IMR-90 (cell line): Measurements from ENCODE around the gene MIER3. TPM values are rescaled to one million over a fixed set of nuclear protein-coding genes. Genes with fewer than 3 reads are reported as not detected.

Source experiments
- ATAC-seq: fragments of 200-7000 bp; cut with Tn5 transposase; 2 replicates; pipeline ENCODE4 v1.9.1; 2020; ENCODE audit warnings: low read depth, mild to moderate bottlenecking, moderate library complexity
- BruUV-seq: library from RNA; stranded (reverse); fragments of 400-500 nt; replicated peaks from 2 replicates; lab custom pipeline; 2021; lab: Mats Ljungman, UMichigan
- CTCF ChIA-PET: fragments of 300-600 bp; formaldehyde crosslinking; extraction: SDS; loops from one replicate; lab custom pipeline; 2021; ENCODE audit warnings: antibody characterized with exemption; lab: Yijun Ruan, JAX
- POLR2A ChIA-PET: fragments of 300-600 bp; sonication (Branson Sonifier 250); formaldehyde crosslinking; loops from one replicate; lab custom pipeline; 2022; ENCODE audit warnings: antibody characterized with exemption; ENCODE audit not compliant: unreplicated experiment; lab: Charles Lee
- DNase-seq: peaks from one replicate; pipeline ENCODE4 v3.0.0; 2013
- H2AFZ ChIP-seq: replicated peaks from 2 replicates; pipeline ENCODE3; 2013; ENCODE audit warnings: low read length, mild to moderate bottlenecking; ENCODE audit not compliant: poor library complexity
- H2AK5ac ChIP-seq: 2 replicates; pipeline ENCODE4 v1.6.1; 2013; ENCODE audit warnings: low read depth, low read length, inconsistent platforms
- H2AK9ac ChIP-seq: replicated peaks from 2 replicates; pipeline ENCODE3; 2013; ENCODE audit warnings: mild to moderate bottlenecking, low read depth, low read length, moderate library complexity; ENCODE audit not compliant: poor library complexity
- H2BK120ac ChIP-seq: 2 replicates; pipeline ENCODE4 v1.6.1; 2013; ENCODE audit warnings: low read depth, low read length, inconsistent platforms
- H2BK15ac ChIP-seq: 3 replicates; pipeline ENCODE4 v1.6.1; 2013; ENCODE audit warnings: low read depth, low read length, inconsistent platforms
- H2BK20ac ChIP-seq: 2 replicates; pipeline ENCODE4 v1.6.1; 2013; ENCODE audit warnings: low read depth, mild to moderate bottlenecking, inconsistent platforms, low read length, moderate library complexity
- H2BK5ac ChIP-seq: 2 replicates; pipeline ENCODE4 v1.6.1; 2013; ENCODE audit warnings: mild to moderate bottlenecking, low read depth, low read length, inconsistent platforms; ENCODE audit not compliant: poor library complexity, severe bottlenecking
- H3K14ac ChIP-seq: replicated peaks from 2 replicates; pipeline ENCODE4 v1.6.1; 2013; ENCODE audit warnings: low read depth, low read length, inconsistent platforms
- H3K18ac ChIP-seq: 2 replicates; pipeline ENCODE4 v1.6.1; 2013; ENCODE audit warnings: low read depth, low read length, control low read depth
- H3K23ac ChIP-seq: 2 replicates; pipeline ENCODE4 v1.6.1; 2013; ENCODE audit warnings: low read depth, low read length, inconsistent platforms
- H3K27ac ChIP-seq: 2 replicates; pipeline ENCODE4 v1.5.1; 2013; ENCODE audit warnings: mild to moderate bottlenecking, control low read depth, low read length; ENCODE audit not compliant: insufficient read depth
- H3K27me3 ChIP-seq: 2 replicates; pipeline ENCODE4 v1.6.1; 2013; ENCODE audit warnings: low read length; ENCODE audit not compliant: control insufficient read depth, insufficient read depth
- H3K36me3 ChIP-seq: 2 replicates; pipeline ENCODE4 v1.6.1; 2013; ENCODE audit warnings: low read length, mixed read lengths; ENCODE audit not compliant: control insufficient read depth, insufficient read depth
- H3K4ac ChIP-seq: 2 replicates; pipeline ENCODE4 v1.6.1; 2013; ENCODE audit warnings: low read depth, low read length, inconsistent platforms
- H3K4me1 ChIP-seq: 2 replicates; pipeline ENCODE4 v1.6.1; 2013; ENCODE audit warnings: low read length, mixed read lengths; ENCODE audit not compliant: control insufficient read depth, insufficient read depth
- H3K4me2 ChIP-seq: 2 replicates; pipeline ENCODE4 v1.6.1; 2013; ENCODE audit warnings: low read depth, mild to moderate bottlenecking, control low read depth, low read length, moderate library complexity
- H3K4me3 ChIP-seq: 2 replicates; pipeline ENCODE4 v1.5.1; 2013; ENCODE audit warnings: low read depth, mild to moderate bottlenecking, control low read depth, low read length, moderate library complexity; ENCODE audit not compliant: insufficient read depth
- H3K56ac ChIP-seq: 2 replicates; pipeline ENCODE4 v1.6.1; 2013; ENCODE audit warnings: low read length, inconsistent platforms; ENCODE audit not compliant: insufficient read depth; ENCODE audit errors: extremely low read depth
- H3K79me1 ChIP-seq, 2 experiments: 2 replicates each; pipeline ENCODE4 v1.6.1; 2013; ENCODE audit warnings: low read length in 2 of 2, inconsistent platforms in 1 of 2, low read depth in 1 of 2
- H3K9ac ChIP-seq: 2 replicates; pipeline ENCODE4 v1.6.1; 2013; ENCODE audit warnings: low read depth, low read length, control low read depth
- H3K9me1 ChIP-seq: 2 replicates; pipeline ENCODE4 v1.6.1; 2013; ENCODE audit warnings: low read length, inconsistent platforms; ENCODE audit not compliant: insufficient read depth
- H3K9me3 ChIP-seq: 2 replicates; pipeline ENCODE4 v1.6.1; 2013; ENCODE audit warnings: low read length; ENCODE audit not compliant: control insufficient read depth, insufficient read depth
- H4K20me1 ChIP-seq: 2 replicates; pipeline ENCODE4 v1.6.1; 2013; ENCODE audit warnings: low read length, inconsistent platforms; ENCODE audit not compliant: insufficient read depth
- H4K5ac ChIP-seq: 2 replicates; pipeline ENCODE4 v1.6.1; 2013; ENCODE audit warnings: mild to moderate bottlenecking, low read depth, low read length, control low read depth
- H4K8ac ChIP-seq, 2 experiments: 2 replicates each; pipeline ENCODE4 v1.6.1; 2013; ENCODE audit warnings: low read depth in 2 of 2, low read length in 2 of 2, control low read depth in 1 of 2, inconsistent platforms in 1 of 2
- H4K91ac ChIP-seq: 2 replicates; pipeline ENCODE4 v1.6.1; 2013; ENCODE audit warnings: low read depth, low read length, inconsistent platforms; ENCODE audit not compliant: insufficient read depth
- BHLHE40 ChIP-seq: fragments of 150-350 bp; IDR thresholded peaks from 2 replicates; pipeline ENCODE4 v1.6.1; 2016; ENCODE audit warnings: mild to moderate bottlenecking, low read depth, low read length
- FOS ChIP-seq: fragments of 150-350 bp; IDR thresholded peaks from 2 replicates; pipeline ENCODE4 v1.6.1; 2016; ENCODE audit warnings: low read depth, low read length
- MAFK ChIP-seq: IDR thresholded peaks from 2 replicates; pipeline ENCODE4 v1.6.1; 2012; ENCODE audit warnings: low read depth, low read length, improper control_type of control experiment
- USF2 ChIP-seq: fragments of 150-350 bp; IDR thresholded peaks from 2 replicates; pipeline ENCODE4 v1.6.1; 2017; ENCODE audit warnings: mild to moderate bottlenecking, antibody characterized with exemption, low read length, low read depth
- WGBS, 2 experiments: methylation state at CpG; one replicate each; pipeline versions ENCODE4 v1.1.5 to v1.1.7; 2013; ENCODE audit warnings: missing lambda C conversion rate in 2 of 2; ENCODE audit not compliant: insufficient read length in 1 of 2; ENCODE audit errors: extremely low coverage in 2 of 2; 5-methylcytosine and 5-hydroxymethylcytosine counted together
- dilution Hi-C: fragments of 300-500 bp; cut with HindIII; formaldehyde crosslinking; loops from one replicate; pipeline ENCODE4 v1.14.3; 2018; ENCODE audit warnings: low sequenced_read_pairs; ENCODE audit not compliant: unreplicated experiment
- in situ Hi-C: fragments of 300-500 bp; cut with MboI; formaldehyde crosslinking; loops from 3 replicates; pipeline ENCODE4 v1.14.3; 2019; ENCODE audit warnings: low sequenced_read_pairs, inconsistent platforms, mixed read lengths
- intact Hi-C: fragments of 100-400 bp; cut with micrococcal nuclease; formaldehyde crosslinking; loops from 2 replicates; pipeline ENCODE4 v1.10.0; 2022
- polyA plus RNA-seq, 3 experiments: library from polyadenylated mRNA; depleted of rRNA; stranded (reverse); fragments of >200 nt; gene quantifications; 2 replicates each; pipeline ENCODE4 v1.2.3, GENCODE V29; 2012; ENCODE audit warnings: low replicate concordance in 1 of 3
- total RNA-seq: library from RNA; depleted of rRNA; stranded (reverse); fragments of >200 nt; gene quantifications from 2 replicates; pipeline ENCODE4 v1.2.3, GENCODE V29; 2012

Gene MIER3
- total and polyA plus RNA-seq, 2 of the 4 experiments (the other 2 are of a cell fraction), result 6.4 to 22.9 TPM

- Histone ChIP-seq H3K14ac (0 out of 2 replicates have a peak overlapping the region, but pooled peaks have one; percentile 64), H2AK9ac (no peak overlapping the region), H2BK5ac (no peak overlapping the region), H3K4me3 (peak overlapping the region; percentile 57), H3K9me1 (0 out of 2 replicates have a peak, but pooled peaks cover 3% of the 10 kb centered on the region), H3K18ac (no peak overlapping the region; the same call in 1 of the 2 replicates), H3K27ac (peak overlapping the region; percentile 70), H2AFZ (peak overlapping the region; percentile 90), H2BK20ac (no peak overlapping the region), H2AK5ac (no peak overlapping the region), H2BK15ac (no peak overlapping the region), H3K4me2 (peak overlapping the region; percentile 94), H3K23ac (peak overlapping the region; percentile 83), H3K9me3 (no peaks in the 10 kb centered on the region), H3K27me3 (peaks cover 4% of the 10 kb centered on the region; the same call in 1 of the 2 replicates), H2BK120ac (no peak overlapping the region), H4K8ac (0 out of 4 replicates have a peak overlapping the region, but pooled peaks of 1 of the 2 experiments have one; percentile 23), H3K9ac (peak overlapping the region; percentile 67), H4K20me1 (0 out of 2 replicates have a peak, but pooled peaks cover 5% of the 10 kb centered on the region), H4K5ac (no peak overlapping the region), H4K91ac (no peak overlapping the region), H3K36me3 (peaks cover 2% of the 10 kb centered on the region), H3K4me1 (peaks cover 2% of the 10 kb centered on the region; the same call in 1 of the 2 replicates), H3K56ac (0 out of 2 replicates have a peak overlapping the region, but pooled peaks have one; percentile 40), H3K79me1 (peaks cover 8 to 16% of the 10 kb centered on the region in 2 experiments), H3K4ac (0 out of 2 replicates have a peak overlapping the region, but pooled peaks have one; percentile 4)
- dilution Hi-C loops, result no loop called here
- ChIA-PET CTCF (no interaction called here), POLR2A (interaction anchor here (0.6 kb wide), 2 partner anchors 22 to 30 kb away, joined by 3 read pairs; no protein-coding TSS in a partner anchor)
- in situ Hi-C loops, result no loop called here
- 0% methylated on average over 12 of the region's 33 CpGs; no CpG with 5 or more reads in 1 of the 2 experiments for WGBS, 2 experiments
- peak; percentile 66 for DNase-seq
- TF ChIP-seq MAFK, result no peak
- TF ChIP-seq FOS, result no peak
- TF ChIP-seq USF2, result no peak
- TF ChIP-seq BHLHE40, result peak; percentile 59; the same call in 1 of the 2 replicates
- no TSS peak for BruUV-seq
- ATAC-seq, result peak; percentile 60
- intact Hi-C loops, result loop anchor here (1.0 to 5.0 kb wide), 3 partner anchors 187 to 1512 kb away; partner anchors contain the start of gene PLK2
These were observed 1.2 kb downstream of the MIER3 start for GRCh38 chr5:56950626-56951125.
